Measurements from ENCODE around the gene ADGRL1.

GRCh38 chr19:14218620-14219330 is 12.8 kb upstream of the ADGRL1 start:
- no peak for TF ChIP-seq CTCF (IDR thresholded peaks at IDR 0.05)
- no peak for TF ChIP-seq POLR2A (IDR thresholded peaks at IDR 0.05)
